Endothelial cell of umbilical vein (primary cell): Measurements from ENCODE around the gene AP2B1. TPM values are rescaled to one million over a fixed set of nuclear protein-coding genes. Genes with fewer than 3 reads are reported as not detected.

Experiments
- BruUV-seq: library from RNA; stranded (reverse); fragments of 400-500 nt; replicated peaks from 2 replicates; lab custom pipeline; 2021; lab: Mats Ljungman, UMichigan
- CTCF ChIA-PET: fragments of 300-600, 350-600 bp; sonication (Branson Sonifier 250); formaldehyde crosslinking; loops from one replicate; lab custom pipeline; 2021; ENCODE audit warnings: antibody characterized with exemption, inconsistent platforms; lab: Charles Lee
- POLR2A ChIA-PET: fragments of 300-600, 350-600 bp; sonication (Branson Sonifier 250); formaldehyde crosslinking; loops from one replicate; lab custom pipeline; 2021; ENCODE audit warnings: antibody characterized with exemption, inconsistent platforms; lab: Charles Lee
- DNase-seq: peaks from one replicate; pipeline ENCODE4 v3.0.0-alpha.2; 2011; ENCODE audit warnings: low read depth, low spot score
- FAIRE-seq: peaks from 2 replicates; lab custom pipeline; 2011; peaks lifted over from hg19 to GRCh38; lab: Jason Lieb, UNC
- H2AFZ ChIP-seq: 2 replicates; pipeline ENCODE4 v1.6.0; 2012; ENCODE audit warnings: low read depth, low read length, control low read depth, inconsistent platforms
- H3K27ac ChIP-seq: 2 replicates; pipeline ENCODE4 v1.5.1; 2011; ENCODE audit warnings: low read depth, mild to moderate bottlenecking, control low read depth, low read length, moderate library complexity; ENCODE audit not compliant: insufficient read depth
- H3K27me3 ChIP-seq, 2 experiments: 2 replicates each; pipeline versions ENCODE4 v1.6.0 to v1.6.1; 2011; ENCODE audit warnings: low read length in 2 of 2, mixed read lengths in 1 of 2; ENCODE audit not compliant: control insufficient read depth in 2 of 2, insufficient read depth in 2 of 2
- H3K36me3 ChIP-seq, 2 experiments: 2 replicates in 1 of 2; 3 replicates in 1 of 2; pipeline ENCODE4 v1.5.1; 2011; ENCODE audit warnings: low read length in 2 of 2, mild to moderate bottlenecking in 1 of 2, moderate library complexity in 1 of 2; ENCODE audit not compliant: control insufficient read depth in 2 of 2, insufficient read depth in 2 of 2; ENCODE audit errors: extremely low read depth in 1 of 2
- H3K4me1 ChIP-seq: 3 replicates; pipeline ENCODE4 v1.5.1; 2011; ENCODE audit warnings: mild to moderate bottlenecking, low read length; ENCODE audit not compliant: control insufficient read depth, insufficient read depth; ENCODE audit errors: extremely low read depth
- H3K4me2 ChIP-seq: 2 replicates; pipeline ENCODE4 v1.6.1; 2011; ENCODE audit warnings: low read length, control low read depth, mixed read lengths; ENCODE audit not compliant: insufficient read depth
- H3K4me3 ChIP-seq, 3 experiments: fragments of 200-600 bp in 1 of 3; sonication (generic), shearing (Covaris generic) in 1 of 3; replicated peaks in 1 of 3; 2 replicates each; pipeline ENCODE4 v1.5.1; 2011 to 2016; ENCODE audit warnings: control low read depth in 3 of 3, low read length in 3 of 3, mild to moderate bottlenecking in 2 of 3, inconsistent platforms in 1 of 3, low read depth in 1 of 3, moderate library complexity in 1 of 3; ENCODE audit not compliant: insufficient read depth in 1 of 3
- H3K79me2 ChIP-seq: 2 replicates; pipeline ENCODE4 v1.6.0; 2012; ENCODE audit warnings: low read length, inconsistent platforms; ENCODE audit not compliant: control insufficient read depth, insufficient read depth
- H3K9ac ChIP-seq: replicated peaks from 2 replicates; pipeline ENCODE3; 2011; ENCODE audit warnings: low read length, control low read depth; ENCODE audit not compliant: insufficient read depth; ENCODE audit errors: extremely low read depth
- H3K9me1 ChIP-seq: replicated peaks from 3 replicates; pipeline ENCODE4 v1.6.0; 2011; ENCODE audit warnings: mild to moderate bottlenecking, low read length; ENCODE audit not compliant: control insufficient read depth, insufficient read depth; ENCODE audit errors: extremely low read depth
- H3K9me3 ChIP-seq: replicated peaks from 2 replicates; pipeline ENCODE4 v1.5.1; 2012; ENCODE audit warnings: low read length, inconsistent platforms; ENCODE audit not compliant: control insufficient read depth, insufficient read depth
- H4K20me1 ChIP-seq: replicated peaks from 2 replicates; pipeline ENCODE3; 2011; ENCODE audit warnings: mild to moderate bottlenecking, low read length; ENCODE audit not compliant: control insufficient read depth, insufficient read depth; ENCODE audit errors: extremely low read depth
- CTCF ChIP-seq, 2 donors: IDR thresholded peaks; 1 replicate in 1 of 2; 2 replicates in 1 of 2; pipeline ENCODE4 v1.5.1; 2011; ENCODE audit warnings: low read length in 2 of 2, mild to moderate bottlenecking in 2 of 2, moderate library complexity in 2 of 2, control low read depth in 1 of 2, inconsistent platforms in 1 of 2, low read depth in 1 of 2; ENCODE audit not compliant: insufficient read depth in 1 of 2; ENCODE audit errors: extremely low read depth in 1 of 2
- EZH2 ChIP-seq: IDR thresholded peaks from 2 replicates; pipeline ENCODE4 v1.6.1; 2012; ENCODE audit warnings: borderline replicate concordance, low read depth, mild to moderate bottlenecking, moderate library complexity, low read length, inconsistent platforms; ENCODE audit not compliant: severe bottlenecking
- FOS ChIP-seq: IDR thresholded peaks from 2 replicates; pipeline ENCODE4 v1.6.1; 2011; ENCODE audit warnings: mild to moderate bottlenecking, low read length, moderate library complexity, borderline replicate concordance; ENCODE audit not compliant: insufficient read depth
- GATA2 ChIP-seq: IDR thresholded peaks from 2 replicates; pipeline ENCODE4 v1.7.0; 2011; ENCODE audit warnings: low read depth, mild to moderate bottlenecking, moderate library complexity, mixed read lengths, low read length; ENCODE audit not compliant: insufficient read length, insufficient read depth
- JUN ChIP-seq: IDR thresholded peaks from 2 replicates; pipeline ENCODE4 v1.6.1; 2011; ENCODE audit warnings: borderline replicate concordance, low read depth; ENCODE audit not compliant: insufficient read length, insufficient read depth
- MYC ChIP-seq: IDR thresholded peaks from one replicate; pipeline ENCODE4 v1.6.1; 2011; ENCODE audit warnings: mild to moderate bottlenecking, low read depth, low read length
- POLR2A ChIP-seq: IDR thresholded peaks from 2 replicates; pipeline ENCODE4 v1.6.1; 2012; ENCODE audit warnings: low read depth, mild to moderate bottlenecking, control low read depth, low read length
- POLR2AphosphoS5 ChIP-seq: IDR thresholded peaks from 2 replicates; pipeline ENCODE4 v1.6.1; 2012; ENCODE audit warnings: low read depth, mild to moderate bottlenecking, control low read depth, low read length, moderate library complexity; ENCODE audit not compliant: insufficient read depth
- dilution Hi-C: fragments of 300-500 bp; cut with MboI; formaldehyde crosslinking; loops from one replicate; pipeline ENCODE4 v1.15.0; 2019; ENCODE audit warnings: low sequenced_read_pairs; ENCODE audit not compliant: extremely low pct_ligation_motif_present
- intact Hi-C: fragments of 100-400 bp; cut with micrococcal nuclease; formaldehyde crosslinking; loops from one replicate; pipeline ENCODE4 v1.10.0; 2022
- polyA plus RNA-seq, 4 experiments: library from polyadenylated mRNA; depleted of rRNA in 3 of 4; stranded (reverse) in 3 of 4; unstranded in 1 of 4; fragments of >200 nt; gene quantifications; 2 replicates each; pipeline versions ENCODE4 v1.2.1 to v1.2.3, GENCODE V29; 2011 to 2012; ENCODE audit warnings: missing spikeins in 1 of 4
- total RNA-seq: library from RNA; stranded (reverse); gene quantifications from 2 replicates; pipeline ENCODE4 v1.2.3, GENCODE V29; 2021
- TF ChIP-seq, protein P1 (sequence below): IDR thresholded peaks from 2 replicates; pipeline ENCODE4 v1.6.1; 2011; ENCODE audit not compliant: insufficient read depth, insufficient read length

AP2B1 gene
- total and polyA plus RNA-seq, 2 donors (not counting 3 experiments of a cell fraction or from before 2014, with no cell fraction given) = 106 to 198 TPM

DNA sequence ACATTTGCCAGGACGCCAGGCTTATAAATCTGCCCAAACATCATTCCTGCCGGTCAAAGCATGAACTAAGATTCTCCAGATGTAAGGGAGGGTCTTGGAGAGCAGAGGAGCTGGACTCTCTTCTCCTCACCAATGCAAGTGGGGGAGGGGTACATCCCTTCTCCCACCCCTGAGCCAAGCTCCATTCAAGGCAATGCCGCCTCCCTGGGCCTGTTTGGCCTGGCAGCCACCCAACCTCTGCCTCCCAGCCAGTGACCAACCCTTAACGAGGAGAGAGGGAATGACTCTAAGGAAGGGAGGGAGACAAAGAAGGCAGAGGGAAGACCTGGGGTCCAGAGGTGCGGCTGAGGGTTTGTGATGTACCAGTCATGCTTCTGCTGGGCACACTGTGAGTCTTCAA lies 187.4 kb downstream of the AP2B1 start:
- no peak overlapping the region for H3K27ac ChIP-seq
- H3K9me1 ChIP-seq = no peaks in the 10 kb centered on the region
- intact Hi-C loops (loop anchor here (1.0 kb wide), 1 partner anchor 10 kb away; no protein-coding TSS in a partner anchor), dilution Hi-C loops (no loop called here)
- no peaks in the 10 kb centered on the region for H3K36me3 ChIP-seq
- H3K4me2 ChIP-seq = no peak overlapping the region
- H3K79me2 ChIP-seq = no peaks in the 10 kb centered on the region
- BruUV-seq = no TSS peak
- H4K20me1 ChIP-seq = no peaks in the 10 kb centered on the region
- no peak overlapping the region for H3K9ac ChIP-seq
- DNase-seq (peak; percentile 60), FAIRE-seq (no peak)
- H2AFZ ChIP-seq = no peak overlapping the region
- no peaks in the 10 kb centered on the region for H3K9me3 ChIP-seq
- H3K4me3 ChIP-seq = no peak overlapping the region
- CTCF ChIA-PET = interaction anchor here (1.0 to 5.3 kb wide), 3 partner anchors 10 to 34 kb away, joined by 3 to 34 read pairs (median 5); partner anchors contain the start of gene TAF15
- no peak for TF ChIP-seq POLR2A
- TF ChIP-seq FOS = no peak
- TF ChIP-seq GATA2 = no peak
- TF ChIP-seq, protein P1, sequence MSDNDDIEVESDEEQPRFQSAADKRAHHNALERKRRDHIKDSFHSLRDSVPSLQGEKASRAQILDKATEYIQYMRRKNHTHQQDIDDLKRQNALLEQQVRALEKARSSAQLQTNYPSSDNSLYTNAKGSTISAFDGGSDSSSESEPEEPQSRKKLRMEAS = no peak
- no peak for TF ChIP-seq CTCF (IDR thresholded peaks at IDR 0.05; ENCODE audit: extremely low read depth in 1 of 2, insufficient read depth in 1 of 2, low read depth in 1 of 2, low read length in 2 of 2)
- no peak for TF ChIP-seq JUN
- no peak for TF ChIP-seq EZH2
- no peak for TF ChIP-seq POLR2AphosphoS5
- no peak for TF ChIP-seq MYC
- POLR2A ChIA-PET = no interaction called here
- peaks cover 5% of the 10 kb centered on the region for H3K4me1 ChIP-seq
- H3K27me3 ChIP-seq = peaks cover 5 to 7% of the 10 kb centered on the region in 2 experiments
